ENCODE results near the gene POLR3E. TPM values are rescaled to one million over a fixed set of nuclear protein-coding genes. Genes with fewer than 3 reads are reported as not detected.
A peak's percentile ranks its signal among the peaks of the same experiment; 100 is the strongest.

POLR3E gene, protein sequence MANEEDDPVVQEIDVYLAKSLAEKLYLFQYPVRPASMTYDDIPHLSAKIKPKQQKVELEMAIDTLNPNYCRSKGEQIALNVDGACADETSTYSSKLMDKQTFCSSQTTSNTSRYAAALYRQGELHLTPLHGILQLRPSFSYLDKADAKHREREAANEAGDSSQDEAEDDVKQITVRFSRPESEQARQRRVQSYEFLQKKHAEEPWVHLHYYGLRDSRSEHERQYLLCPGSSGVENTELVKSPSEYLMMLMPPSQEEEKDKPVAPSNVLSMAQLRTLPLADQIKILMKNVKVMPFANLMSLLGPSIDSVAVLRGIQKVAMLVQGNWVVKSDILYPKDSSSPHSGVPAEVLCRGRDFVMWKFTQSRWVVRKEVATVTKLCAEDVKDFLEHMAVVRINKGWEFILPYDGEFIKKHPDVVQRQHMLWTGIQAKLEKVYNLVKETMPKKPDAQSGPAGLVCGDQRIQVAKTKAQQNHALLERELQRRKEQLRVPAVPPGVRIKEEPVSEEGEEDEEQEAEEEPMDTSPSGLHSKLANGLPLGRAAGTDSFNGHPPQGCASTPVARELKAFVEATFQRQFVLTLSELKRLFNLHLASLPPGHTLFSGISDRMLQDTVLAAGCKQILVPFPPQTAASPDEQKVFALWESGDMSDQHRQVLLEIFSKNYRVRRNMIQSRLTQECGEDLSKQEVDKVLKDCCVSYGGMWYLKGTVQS
- 18.4 TPM for polyA plus RNA-seq (2013, experiment 1 of 2)
- 16.8 TPM for polyA plus RNA-seq (2013, experiment 2 of 2)

DNA sequence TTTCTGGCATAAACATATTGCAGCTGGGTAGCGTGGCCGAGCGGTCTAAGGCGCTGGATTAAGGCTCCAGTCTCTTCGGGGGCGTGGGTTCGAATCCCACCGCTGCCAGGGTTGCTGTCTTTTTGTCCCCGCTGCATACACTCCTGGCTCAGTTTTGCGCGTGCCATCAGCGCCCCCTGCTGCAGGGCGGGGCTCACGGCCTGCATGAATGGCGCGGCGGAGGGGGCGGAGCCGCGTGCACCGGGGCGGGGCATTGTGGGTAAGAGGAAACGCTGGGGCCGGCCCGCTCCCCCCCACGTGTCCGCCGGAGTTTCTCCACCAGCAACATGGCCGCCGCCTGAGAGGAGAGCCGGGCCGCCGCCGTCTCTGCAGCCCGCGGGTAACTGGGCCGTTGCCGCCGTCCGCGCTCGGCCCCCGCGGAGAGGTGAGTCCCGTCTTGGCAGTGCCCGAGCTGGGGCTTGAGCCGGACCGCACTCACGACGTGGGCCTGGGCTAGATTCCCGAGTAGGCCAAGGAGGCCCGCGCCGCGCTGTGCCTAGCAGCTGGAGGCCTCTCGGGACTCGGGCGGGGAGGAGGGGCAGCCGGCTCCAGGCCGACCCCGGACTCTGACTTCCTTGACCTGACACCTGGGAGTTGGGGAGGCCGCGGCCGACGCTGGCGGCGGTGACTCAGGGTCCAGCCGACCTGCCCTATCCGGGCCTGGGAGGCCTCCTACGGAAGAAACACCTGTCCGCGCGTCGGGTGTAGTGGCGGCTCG, at the start of gene POLR3E:
POLR3E (plus strand) TSS at position 296 of the 757 bp plus-strand sequence. CDS start 5,560 bp downstream, outside the sequence.
- WGBS: under 1% methylated on average over 66 of the region's 76 CpGs
- Histone ChIP-seq H3K14ac (ENCODE audit: low read length in 2 of 2) (peak within 1 kb of the TSS in 1 of 2 experiments; percentile 96), H3K36me3 (ENCODE audit: control insufficient read depth in 1 of 2, insufficient read depth in 2 of 2, low read depth in 1 of 2, low read length in 2 of 2) (peaks cover 5 to 10% of the 10 kb centered on the region in 2 experiments), H2BK120ac (ENCODE audit: low read depth, low read length) (no peak within 1 kb of the TSS), H2AFZ (ENCODE audit: low read depth, low read length) (peak within 1 kb of the TSS; percentile 80), H2BK5ac (ENCODE audit: low read depth, low read length, poor library complexity, severe bottlenecking) (no peak within 1 kb of the TSS), H3K4me3 (ENCODE audit: insufficient read depth in 1 of 2, low read depth in 1 of 2, low read length in 2 of 2) (peak within 1 kb of the TSS; percentile 89 to 91), H3K9me3 (ENCODE audit: control insufficient read depth, low read length) (no peaks in the 10 kb centered on the region), H3K4me2 (ENCODE audit: low read length, poor library complexity, severe bottlenecking) (peak within 1 kb of the TSS; percentile 84), H3K79me1 (replicated peaks; ENCODE audit: low read length, poor library complexity, severe bottlenecking) (peaks cover 9% of the 10 kb centered on the region), H3K27me3 (ENCODE audit: control insufficient read depth in 1 of 2, insufficient read depth in 1 of 2, low read length in 2 of 2) (no peaks in the 10 kb centered on the region), H4K8ac (ENCODE audit: low read length) (peak within 1 kb of the TSS; percentile 93), H2BK15ac (ENCODE audit: low read depth, poor library complexity, severe bottlenecking) (peak within 1 kb of the TSS; percentile 62), H4K91ac (ENCODE audit: low read length) (peak within 1 kb of the TSS; percentile 57), H3K23ac (ENCODE audit: low read length in 2 of 2) (no peak within 1 kb of the TSS), H2BK12ac (ENCODE audit: low read length in 2 of 2) (no peak within 1 kb of the TSS), H3K18ac (ENCODE audit: low read depth in 1 of 2, low read length in 2 of 2) (peak within 1 kb of the TSS; percentile 67 to 82), H3K4ac (ENCODE audit: low read depth in 1 of 2, low read length in 2 of 2) (peak within 1 kb of the TSS; percentile 13 to 32), H3K27ac (ENCODE audit: low read length, poor library complexity, severe bottlenecking) (peak within 1 kb of the TSS; percentile 71), H3K4me1 (ENCODE audit: control insufficient read depth, insufficient read depth, low read depth, low read length) (peaks cover 4% of the 10 kb centered on the region), H3K9ac (ENCODE audit: low read length) (peak within 1 kb of the TSS; percentile 94), H2AK5ac (ENCODE audit: low read length, severe bottlenecking) (no peak within 1 kb of the TSS)
- peak; percentile 97 for DNase-seq

DNA sequence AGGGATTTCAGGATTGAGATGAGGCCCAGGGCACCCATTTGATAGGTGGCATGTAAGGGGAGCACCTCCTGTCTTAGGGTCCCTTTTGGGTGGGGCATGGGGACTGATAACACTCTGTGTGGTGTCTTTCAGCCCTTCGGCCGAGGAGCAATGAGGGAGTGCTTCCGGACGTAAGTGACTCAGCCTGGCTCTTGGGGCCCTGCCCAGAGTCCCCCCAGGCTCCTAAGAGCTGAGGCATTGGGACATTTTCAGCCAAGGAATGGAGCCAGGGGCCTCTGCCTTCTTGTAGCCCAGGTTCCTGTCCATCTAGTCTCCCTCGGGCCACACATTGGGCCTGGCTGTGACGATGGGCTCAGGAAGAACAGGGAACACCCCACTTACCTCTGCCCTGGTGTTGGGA, 46.7 kb upstream of the POLR3E start:
- Histone ChIP-seq H2AFZ (ENCODE audit: low read depth, low read length) (no peak overlapping the region), H3K9me3 (ENCODE audit: control insufficient read depth, low read length) (peaks cover 4% of the 10 kb centered on the region), H4K8ac (ENCODE audit: low read length) (no peak overlapping the region), H4K91ac (ENCODE audit: low read length) (no peak overlapping the region), H3K4ac (ENCODE audit: low read depth in 1 of 2, low read length in 2 of 2) (no peak overlapping the region), H2AK5ac (ENCODE audit: low read length, severe bottlenecking) (no peak overlapping the region), H3K27ac (ENCODE audit: low read length, poor library complexity, severe bottlenecking) (no peak overlapping the region), H3K4me2 (ENCODE audit: low read length, poor library complexity, severe bottlenecking) (no peak overlapping the region), H3K36me3 (ENCODE audit: control insufficient read depth in 1 of 2, insufficient read depth in 2 of 2, low read depth in 1 of 2, low read length in 2 of 2) (peaks cover 55 to 82% of the 10 kb centered on the region in 2 experiments), H2BK15ac (ENCODE audit: low read depth, poor library complexity, severe bottlenecking) (no peak overlapping the region), H3K18ac (ENCODE audit: low read depth in 1 of 2, low read length in 2 of 2) (no peak overlapping the region), H2BK120ac (ENCODE audit: low read depth, low read length) (no peak overlapping the region), H3K27me3 (ENCODE audit: control insufficient read depth in 1 of 2, insufficient read depth in 1 of 2, low read length in 2 of 2) (no peaks in the 10 kb centered on the region), H3K4me1 (ENCODE audit: control insufficient read depth, insufficient read depth, low read depth, low read length) (no peaks in the 10 kb centered on the region), H2BK5ac (ENCODE audit: low read depth, low read length, poor library complexity, severe bottlenecking) (no peak overlapping the region), H3K9ac (ENCODE audit: low read length) (peak overlapping the region; percentile 45), H3K14ac (ENCODE audit: low read length in 2 of 2) (no peak overlapping the region), H2BK12ac (ENCODE audit: low read length in 2 of 2) (peak overlapping the region in 1 of 2 experiments; percentile 9), H3K4me3 (ENCODE audit: insufficient read depth in 1 of 2, low read depth in 1 of 2, low read length in 2 of 2) (peak overlapping the region in 1 of 2 experiments; percentile 33), H3K79me1 (replicated peaks; ENCODE audit: low read length, poor library complexity, severe bottlenecking) (peaks cover 3% of the 10 kb centered on the region), H3K23ac (ENCODE audit: low read length in 2 of 2) (no peak overlapping the region)
- WGBS: 93% methylated on average over 6 of the region's 6 CpGs
- DNase-seq: no peak

DNA sequence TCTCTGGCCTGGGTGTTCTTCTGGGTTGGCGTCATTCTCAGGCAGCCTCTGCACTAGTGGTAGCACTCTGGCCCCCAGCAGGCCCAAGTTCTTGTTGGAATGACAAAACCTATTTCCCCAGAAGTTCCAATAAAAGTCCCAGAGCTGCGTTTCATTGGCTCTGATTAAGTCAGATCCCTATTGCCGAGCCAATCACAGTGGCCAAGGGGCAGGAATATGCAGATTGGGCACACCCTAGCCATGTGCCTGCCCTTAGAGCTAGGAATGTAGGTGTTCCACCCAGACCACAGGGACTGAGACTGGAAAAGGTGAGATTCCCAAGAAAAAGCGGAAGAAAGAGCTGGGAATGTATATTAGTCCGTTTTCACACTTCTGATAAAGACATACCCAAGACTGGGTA, 44.9 kb upstream of the POLR3E start:
- H3K18ac ChIP-seq (ENCODE audit: low read depth in 1 of 2, low read length in 2 of 2): no peak overlapping the region
- H2BK5ac ChIP-seq (ENCODE audit: low read depth, low read length, poor library complexity, severe bottlenecking): no peak overlapping the region
- H3K27ac ChIP-seq (ENCODE audit: low read length, poor library complexity, severe bottlenecking): no peak overlapping the region
- H4K91ac ChIP-seq (ENCODE audit: low read length): no peak overlapping the region
- no peak overlapping the region for H4K8ac ChIP-seq (ENCODE audit: low read length)
- H3K9me3 ChIP-seq (ENCODE audit: control insufficient read depth, low read length): peaks cover 5% of the 10 kb centered on the region
- H2AFZ ChIP-seq (ENCODE audit: low read depth, low read length): no peak overlapping the region
- no peak overlapping the region for H3K9ac ChIP-seq (ENCODE audit: low read length)
- no peak overlapping the region for H3K4ac ChIP-seq (ENCODE audit: low read depth in 1 of 2, low read length in 2 of 2)
- no peak overlapping the region for H2BK120ac ChIP-seq (ENCODE audit: low read depth, low read length)
- no peak overlapping the region for H3K23ac ChIP-seq (ENCODE audit: low read length in 2 of 2)
- no peaks in the 10 kb centered on the region for H3K4me1 ChIP-seq (ENCODE audit: control insufficient read depth, insufficient read depth, low read depth, low read length)
- no peak overlapping the region for H3K4me3 ChIP-seq (ENCODE audit: insufficient read depth in 1 of 2, low read depth in 1 of 2, low read length in 2 of 2)
- no peak overlapping the region for H2AK5ac ChIP-seq (ENCODE audit: low read length, severe bottlenecking)
- H3K4me2 ChIP-seq (ENCODE audit: low read length, poor library complexity, severe bottlenecking): no peak overlapping the region
- WGBS: 65% methylated on average over 3 of the region's 5 CpGs
- H3K27me3 ChIP-seq (ENCODE audit: control insufficient read depth in 1 of 2, insufficient read depth in 1 of 2, low read length in 2 of 2): no peaks in the 10 kb centered on the region
- no peak overlapping the region for H3K14ac ChIP-seq (ENCODE audit: low read length in 2 of 2)
- H2BK12ac ChIP-seq (ENCODE audit: low read length in 2 of 2): no peak overlapping the region
- DNase-seq: no peak
- no peak overlapping the region for H2BK15ac ChIP-seq (ENCODE audit: low read depth, poor library complexity, severe bottlenecking)
- H3K36me3 ChIP-seq (ENCODE audit: control insufficient read depth in 1 of 2, insufficient read depth in 2 of 2, low read depth in 1 of 2, low read length in 2 of 2): peaks cover 61 to 82% of the 10 kb centered on the region in 2 experiments
- H3K79me1 ChIP-seq (replicated peaks; ENCODE audit: low read length, poor library complexity, severe bottlenecking): peaks cover 3% of the 10 kb centered on the region
